H1 (cell line): ENCODE measurements around the gene OR13H1.
"Not testable (repeated sequence)": the region's sequence is repeated elsewhere in the genome, so short reads cannot be mapped to it uniquely, and the experiment has no call there.

ENCODE experiments used
- ATF3 ChIP-seq: IDR thresholded peaks from 2 replicates; pipeline ENCODE4 v1.6.1; 2011; ENCODE audit warnings: low read depth, mild to moderate bottlenecking, low read length; ENCODE audit not compliant: insufficient read depth
- BRCA1 ChIP-seq: IDR thresholded peaks from 2 replicates; pipeline ENCODE4 v1.6.1; 2012; ENCODE audit warnings: low read depth, low read length, improper control_type of control experiment
- CTCF ChIP-seq, 3 experiments: IDR thresholded peaks; 1 replicate in 2 of 3; 2 replicates in 1 of 3; pipeline versions ENCODE4 v1.5.1 to v1.6.1; 2011; ENCODE audit warnings: low read length in 3 of 3, mild to moderate bottlenecking in 3 of 3, inconsistent platforms in 2 of 3, low read depth in 1 of 3, moderate library complexity in 1 of 3; ENCODE audit not compliant: insufficient read depth in 1 of 3; ENCODE audit errors: control extremely low read depth in 1 of 3
- EP300 ChIP-seq, 2 experiments: IDR thresholded peaks; 1 replicate in 1 of 2; 2 replicates in 1 of 2; pipeline ENCODE4 v1.6.1; 2011 to 2012; ENCODE audit warnings: low read depth in 2 of 2, low read length in 2 of 2, mild to moderate bottlenecking in 2 of 2, borderline replicate concordance in 1 of 2, inconsistent platforms in 1 of 2, moderate library complexity in 1 of 2
- EZH2 ChIP-seq: fragments of 200-600 bp; sonication (generic); IDR thresholded peaks from 2 replicates; pipeline ENCODE4 v1.7.1; 2012; ENCODE audit warnings: low read depth, mild to moderate bottlenecking, moderate library complexity, low read length, inconsistent platforms; ENCODE audit not compliant: severe bottlenecking
- GTF2F1 ChIP-seq: IDR thresholded peaks from 2 replicates; pipeline ENCODE4 v1.6.1; 2012; ENCODE audit warnings: low read depth, low read length, improper control_type of control experiment, borderline replicate concordance
- POLR2AphosphoS5 ChIP-seq: IDR thresholded peaks from 2 replicates; pipeline ENCODE4 v1.6.1; 2011; ENCODE audit warnings: low read depth, low read length
- YY1 ChIP-seq: IDR thresholded peaks from 2 replicates; pipeline ENCODE4 v1.6.1; 2011; ENCODE audit warnings: low read depth, mild to moderate bottlenecking, low read length

GRCh38 chrX:131501556-131501955, 42.3 kb upstream of the OR13H1 start:
- TF ChIP-seq EP300 (IDR thresholded peaks at IDR 0.05; ENCODE audit: borderline replicate concordance in 1 of 2, low read depth in 2 of 2, low read length in 2 of 2); POLR2AphosphoS5; CTCF (IDR thresholded peaks at IDR 0.05; ENCODE audit: control extremely low read depth in 1 of 3, insufficient read depth in 1 of 3, low read depth in 1 of 3, low read length in 3 of 3); YY1; EZH2; GTF2F1; ATF3; BRCA1: not testable (repeated sequence)
